HepG2 (cell line): Measurements from ENCODE around the gene SRSF2. TPM values are rescaled to one million over a fixed set of nuclear protein-coding genes. Genes with fewer than 3 reads are reported as not detected.

Experiments
- CREM ChIP-seq, 2 experiments: sonication (generic) in 1 of 2; formaldehyde crosslinking in 1 of 2; IDR thresholded peaks; 2 replicates each; pipeline versions ENCODE4 v1.4.0 to v1.6.1; 2016 to 2020; ENCODE audit warnings: antibody characterized with exemption in 1 of 2, mild to moderate bottlenecking in 1 of 2, missing genetic modification reagents in 1 of 2
- HNRNPH1 ChIP-seq: fragments of 200-400 bp; formaldehyde crosslinking; optimal IDR thresholded peaks from 2 replicates; pipeline ENCODE3; 2017; ENCODE audit warnings: mild to moderate bottlenecking, low read depth, low read length
- HOXA7 ChIP-seq: sonication (generic); formaldehyde crosslinking; IDR thresholded peaks from 2 replicates; pipeline ENCODE4 v1.8.1; 2022; ENCODE audit warnings: mild to moderate bottlenecking, missing genetic modification reagents, moderate library complexity
- MTF2 ChIP-seq: sonication (generic); formaldehyde crosslinking; IDR thresholded peaks from 2 replicates; pipeline ENCODE4 v1.5.0; 2020; ENCODE audit warnings: missing genetic modification reagents, borderline replicate concordance
- PHF21A ChIP-seq: sonication (generic); formaldehyde crosslinking; IDR thresholded peaks from 2 replicates; pipeline ENCODE4 v1.5.0; 2020; ENCODE audit warnings: mild to moderate bottlenecking, missing genetic modification reagents
- POLR2AphosphoS2 ChIP-seq: IDR thresholded peaks from 2 replicates; pipeline ENCODE4 v1.6.1; 2011; ENCODE audit warnings: low read depth, low read length, improper control_type of control experiment
- SIX1 ChIP-seq: sonication (generic); formaldehyde crosslinking; IDR thresholded peaks from 2 replicates; pipeline ENCODE4 v1.4.0; 2020; ENCODE audit warnings: missing genetic modification reagents, borderline replicate concordance
- SNAI1 ChIP-seq: sonication (generic); formaldehyde crosslinking; IDR thresholded peaks from 2 replicates; pipeline ENCODE4 v1.5.0; 2020; ENCODE audit warnings: mild to moderate bottlenecking, missing genetic modification reagents, borderline replicate concordance
- TSC22D2 ChIP-seq: sonication (generic); formaldehyde crosslinking; IDR thresholded peaks from 2 replicates; pipeline ENCODE4 v1.5.1; 2020; ENCODE audit warnings: missing genetic modification reagents, mild to moderate bottlenecking, borderline replicate concordance
- U2AF1 ChIP-seq: fragments of 200-400 bp; formaldehyde crosslinking; optimal IDR thresholded peaks from 2 replicates; pipeline ENCODE3; 2017; ENCODE audit warnings: mild to moderate bottlenecking, low read depth, low read length
- ZBTB26 ChIP-seq: IDR thresholded peaks from 2 replicates; pipeline ENCODE4 v1.6.1; 2016; ENCODE audit warnings: missing compliant biosample characterization, missing genetic modification reagents, borderline replicate concordance
- ZBTB37 ChIP-seq: sonication (generic); formaldehyde crosslinking; IDR thresholded peaks from 2 replicates; pipeline ENCODE4 v1.4.0; 2020; ENCODE audit warnings: mild to moderate bottlenecking, missing genetic modification reagents
- ZKSCAN1 ChIP-seq: fragments of 150-350 bp; IDR thresholded peaks from 2 replicates; pipeline ENCODE4 v1.6.1; 2014; ENCODE audit warnings: low read length
- ZNF260 ChIP-seq: sonication (generic); formaldehyde crosslinking; IDR thresholded peaks from 2 replicates; pipeline ENCODE4 v1.4.0; 2020; ENCODE audit warnings: missing genetic modification reagents, low read depth, mild to moderate bottlenecking, borderline replicate concordance
- ZNF3 ChIP-seq: IDR thresholded peaks from 2 replicates; pipeline ENCODE4 v1.7.0; 2017; ENCODE audit warnings: inconsistent platforms
- ZNF737 ChIP-seq: sonication (generic); formaldehyde crosslinking; IDR thresholded peaks from 2 replicates; pipeline ENCODE4 v1.5.0; 2020; ENCODE audit warnings: missing genetic modification reagents, mild to moderate bottlenecking, borderline replicate concordance
- polyA plus RNA-seq, 8 experiments: library from polyadenylated mRNA; depleted of rRNA in 3 of 8; stranded (reverse) in 7 of 8; unstranded in 1 of 8; fragments of >200 nt; fragmentation: Illumina TruSeq in 4 of 8; extraction: Trizol in 4 of 8; gene quantifications; 2 replicates each; pipeline versions ENCODE4 v1.2.1 to v1.2.3, GENCODE V29; 2011 to 2016; ENCODE audit warnings: low read depth in 4 of 8, missing spikeins in 1 of 8, mixed read lengths in 1 of 8; ENCODE audit not compliant: insufficient read depth in 1 of 8
- total RNA-seq, 5 experiments: library from RNA; depleted of rRNA; stranded (reverse); fragments of >200 nt; fragmentation: Illumina TruSeq; extraction: Trizol; gene quantifications; 2 replicates each; pipeline ENCODE4 v1.2.3, GENCODE V29; 2016; ENCODE audit warnings: low read depth in 1 of 5
- TF ChIP-seq, protein P1 (sequence below): sonication (generic); formaldehyde crosslinking; IDR thresholded peaks from 2 replicates; pipeline ENCODE4 v1.4.0; 2020; ENCODE audit warnings: missing genetic modification reagents
- TF ChIP-seq, protein P2 (sequence below): sonication (generic); formaldehyde crosslinking; IDR thresholded peaks from 2 replicates; pipeline ENCODE4 v1.5.1; 2020; ENCODE audit warnings: mild to moderate bottlenecking, missing genetic modification reagents, borderline replicate concordance

Gene SRSF2
- total and polyA plus RNA-seq, 2 of the 13 experiments (the other 11 are each of a cell fraction or from before 2014, with no cell fraction given) = 306 to 319 TPM

DNA sequence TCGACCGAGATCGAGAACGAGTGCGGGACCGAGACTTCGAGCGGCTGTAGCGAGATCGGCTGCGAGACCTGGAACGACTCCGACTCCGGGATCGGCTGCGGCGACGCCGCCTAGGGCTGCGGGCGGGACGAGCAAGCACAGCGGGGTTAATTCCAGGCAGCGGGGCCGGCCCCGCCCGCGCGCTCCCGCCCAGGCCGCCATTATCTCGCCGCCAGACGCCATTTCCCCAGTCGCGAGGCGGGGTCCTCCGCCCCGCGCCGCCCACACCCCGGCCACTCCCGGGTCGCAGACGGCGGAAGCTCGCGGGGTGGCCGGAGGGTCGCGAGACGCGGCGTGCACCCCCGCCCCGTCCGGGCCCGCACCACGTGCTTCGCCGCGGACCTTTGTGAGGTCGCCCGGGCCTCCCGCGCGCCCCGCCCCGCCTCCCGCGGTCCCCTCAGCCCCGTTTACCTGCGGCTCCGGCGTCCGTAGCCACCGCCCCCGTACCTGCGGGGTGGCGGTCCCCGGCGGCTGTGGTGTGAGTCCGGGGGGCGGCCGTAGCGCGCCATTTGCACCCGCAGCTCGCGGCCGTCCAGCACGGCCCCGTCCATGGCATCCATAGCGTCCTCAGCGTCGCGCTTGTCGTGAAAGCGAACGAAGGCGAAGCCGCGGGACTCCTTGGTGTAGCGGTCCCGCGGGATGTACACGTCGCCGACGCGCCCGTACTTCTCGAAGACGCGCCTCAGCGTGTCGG is 616 bp downstream of the SRSF2 start (continued):
- TF ChIP-seq SIX1 (CRISPR knock-in tag) (no peak), U2AF1 (no peak), ZKSCAN1 (no peak), HNRNPH1 (no peak), CREM (IDR thresholded peaks at IDR 0.05) (no peak), CREM (CRISPR knock-in tag; IDR thresholded peaks at IDR 0.05) (no peak), TSC22D2 (CRISPR knock-in tag) (no peak), POLR2AphosphoS2 (no peak), PHF21A (CRISPR knock-in tag) (no peak), ZBTB26 (CRISPR knock-in tag) (no peak; the same call in none of the 2 replicates), MTF2 (CRISPR knock-in tag) (no peak; the same call in 1 of the 2 replicates), SNAI1 (no peak), ZNF3 (CRISPR knock-in tag) (no peak), ZNF260 (CRISPR knock-in tag) (no peak), ZNF737 (no peak; the same call in 1 of the 2 replicates), HOXA7 (CRISPR knock-in tag) (no peak), ZBTB37 (CRISPR knock-in tag) (no peak)
- TF ChIP-seq, protein P1, sequence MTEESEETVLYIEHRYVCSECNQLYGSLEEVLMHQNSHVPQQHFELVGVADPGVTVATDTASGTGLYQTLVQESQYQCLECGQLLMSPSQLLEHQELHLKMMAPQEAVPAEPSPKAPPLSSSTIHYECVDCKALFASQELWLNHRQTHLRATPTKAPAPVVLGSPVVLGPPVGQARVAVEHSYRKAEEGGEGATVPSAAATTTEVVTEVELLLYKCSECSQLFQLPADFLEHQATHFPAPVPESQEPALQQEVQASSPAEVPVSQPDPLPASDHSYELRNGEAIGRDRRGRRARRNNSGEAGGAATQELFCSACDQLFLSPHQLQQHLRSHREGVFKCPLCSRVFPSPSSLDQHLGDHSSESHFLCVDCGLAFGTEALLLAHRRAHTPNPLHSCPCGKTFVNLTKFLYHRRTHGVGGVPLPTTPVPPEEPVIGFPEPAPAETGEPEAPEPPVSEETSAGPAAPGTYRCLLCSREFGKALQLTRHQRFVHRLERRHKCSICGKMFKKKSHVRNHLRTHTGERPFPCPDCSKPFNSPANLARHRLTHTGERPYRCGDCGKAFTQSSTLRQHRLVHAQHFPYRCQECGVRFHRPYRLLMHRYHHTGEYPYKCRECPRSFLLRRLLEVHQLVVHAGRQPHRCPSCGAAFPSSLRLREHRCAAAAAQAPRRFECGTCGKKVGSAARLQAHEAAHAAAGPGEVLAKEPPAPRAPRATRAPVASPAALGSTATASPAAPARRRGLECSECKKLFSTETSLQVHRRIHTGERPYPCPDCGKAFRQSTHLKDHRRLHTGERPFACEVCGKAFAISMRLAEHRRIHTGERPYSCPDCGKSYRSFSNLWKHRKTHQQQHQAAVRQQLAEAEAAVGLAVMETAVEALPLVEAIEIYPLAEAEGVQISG (CRISPR knock-in tag) = peak; percentile 44; the same call in 1 of the 2 replicates
- TF ChIP-seq, protein P2, sequence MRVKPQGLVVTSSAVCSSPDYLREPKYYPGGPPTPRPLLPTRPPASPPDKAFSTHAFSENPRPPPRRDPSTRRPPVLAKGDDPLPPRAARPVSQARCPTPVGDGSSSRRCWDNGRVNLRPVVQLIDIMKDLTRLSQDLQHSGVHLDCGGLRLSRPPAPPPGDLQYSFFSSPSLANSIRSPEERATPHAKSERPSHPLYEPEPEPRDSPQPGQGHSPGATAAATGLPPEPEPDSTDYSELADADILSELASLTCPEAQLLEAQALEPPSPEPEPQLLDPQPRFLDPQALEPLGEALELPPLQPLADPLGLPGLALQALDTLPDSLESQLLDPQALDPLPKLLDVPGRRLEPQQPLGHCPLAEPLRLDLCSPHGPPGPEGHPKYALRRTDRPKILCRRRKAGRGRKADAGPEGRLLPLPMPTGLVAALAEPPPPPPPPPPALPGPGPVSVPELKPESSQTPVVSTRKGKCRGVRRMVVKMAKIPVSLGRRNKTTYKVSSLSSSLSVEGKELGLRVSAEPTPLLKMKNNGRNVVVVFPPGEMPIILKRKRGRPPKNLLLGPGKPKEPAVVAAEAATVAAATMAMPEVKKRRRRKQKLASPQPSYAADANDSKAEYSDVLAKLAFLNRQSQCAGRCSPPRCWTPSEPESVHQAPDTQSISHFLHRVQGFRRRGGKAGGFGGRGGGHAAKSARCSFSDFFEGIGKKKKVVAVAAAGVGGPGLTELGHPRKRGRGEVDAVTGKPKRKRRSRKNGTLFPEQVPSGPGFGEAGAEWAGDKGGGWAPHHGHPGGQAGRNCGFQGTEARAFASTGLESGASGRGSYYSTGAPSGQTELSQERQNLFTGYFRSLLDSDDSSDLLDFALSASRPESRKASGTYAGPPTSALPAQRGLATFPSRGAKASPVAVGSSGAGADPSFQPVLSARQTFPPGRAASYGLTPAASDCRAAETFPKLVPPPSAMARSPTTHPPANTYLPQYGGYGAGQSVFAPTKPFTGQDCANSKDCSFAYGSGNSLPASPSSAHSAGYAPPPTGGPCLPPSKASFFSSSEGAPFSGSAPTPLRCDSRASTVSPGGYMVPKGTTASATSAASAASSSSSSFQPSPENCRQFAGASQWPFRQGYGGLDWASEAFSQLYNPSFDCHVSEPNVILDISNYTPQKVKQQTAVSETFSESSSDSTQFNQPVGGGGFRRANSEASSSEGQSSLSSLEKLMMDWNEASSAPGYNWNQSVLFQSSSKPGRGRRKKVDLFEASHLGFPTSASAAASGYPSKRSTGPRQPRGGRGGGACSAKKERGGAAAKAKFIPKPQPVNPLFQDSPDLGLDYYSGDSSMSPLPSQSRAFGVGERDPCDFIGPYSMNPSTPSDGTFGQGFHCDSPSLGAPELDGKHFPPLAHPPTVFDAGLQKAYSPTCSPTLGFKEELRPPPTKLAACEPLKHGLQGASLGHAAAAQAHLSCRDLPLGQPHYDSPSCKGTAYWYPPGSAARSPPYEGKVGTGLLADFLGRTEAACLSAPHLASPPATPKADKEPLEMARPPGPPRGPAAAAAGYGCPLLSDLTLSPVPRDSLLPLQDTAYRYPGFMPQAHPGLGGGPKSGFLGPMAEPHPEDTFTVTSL (CRISPR knock-in tag) = no peak
